ENCODE results near the gene NRXN3. TPM values are rescaled to one million over a fixed set of nuclear protein-coding genes. Genes with fewer than 3 reads are reported as not detected.

Gene NRXN3
- total RNA-seq, 1 experiment from 2014 or later: not detected

DNA sequence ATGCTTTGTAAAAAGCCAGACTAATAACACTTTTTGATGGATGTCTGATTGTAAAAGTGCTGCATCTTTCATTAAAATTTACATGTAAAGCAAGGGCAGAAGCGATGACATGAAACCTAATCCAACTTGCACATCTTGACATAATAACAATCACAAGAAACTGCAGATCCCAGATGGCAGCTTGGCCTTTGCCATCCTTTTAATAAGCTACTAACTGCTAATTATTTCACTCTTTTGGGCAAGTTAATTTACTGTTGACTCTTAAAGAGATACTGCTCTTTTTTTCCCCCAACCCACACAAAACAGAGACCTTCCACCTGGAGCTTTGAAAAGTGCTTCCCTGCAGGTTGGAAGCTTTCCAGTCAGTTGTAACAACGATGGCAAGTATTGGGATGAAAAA, 137.5 kb downstream of the NRXN3 start:
- Histone ChIP-seq H3K27me3 (ENCODE audit: control insufficient read depth, insufficient read depth, low read length) (no peaks in the 10 kb centered on the region; the same call in 1 of the 2 replicates), H3K27ac (ENCODE audit: low read length) (no peak overlapping the region), H3K4me3 (ENCODE audit: low read depth in 2 of 2, low read length in 2 of 2) (no peak overlapping the region), H3K9me3 (ENCODE audit: control insufficient read depth, insufficient read depth, low read depth, low read length) (no peaks in the 10 kb centered on the region), H3K4me1 (ENCODE audit: control insufficient read depth, insufficient read depth, low read length) (no peaks in the 10 kb centered on the region), H3K36me3 (ENCODE audit: control insufficient read depth, insufficient read depth, low read length) (no peaks in the 10 kb centered on the region)
- intact Hi-C loops (cut with micrococcal nuclease; ENCODE audit: unreplicated experiment) (no loop called here), in situ Hi-C loops (cut with HindIII; ENCODE audit: low pct_unique_long_range_greater_than_20kb, low sequenced_read_pairs) (no loop called here)
- TF ChIP-seq TCF7L2 (IDR thresholded peaks at IDR 0.05; ENCODE audit: low read depth, low read length) (no peak), SIN3A (IDR thresholded peaks at IDR 0.05; ENCODE audit: borderline replicate concordance, insufficient read depth, low read depth, low read length) (no peak), POLR2AphosphoS5 (IDR thresholded peaks at IDR 0.05; ENCODE audit: low read depth, low read length) (no peak)
- TF ChIP-seq, protein P1, sequence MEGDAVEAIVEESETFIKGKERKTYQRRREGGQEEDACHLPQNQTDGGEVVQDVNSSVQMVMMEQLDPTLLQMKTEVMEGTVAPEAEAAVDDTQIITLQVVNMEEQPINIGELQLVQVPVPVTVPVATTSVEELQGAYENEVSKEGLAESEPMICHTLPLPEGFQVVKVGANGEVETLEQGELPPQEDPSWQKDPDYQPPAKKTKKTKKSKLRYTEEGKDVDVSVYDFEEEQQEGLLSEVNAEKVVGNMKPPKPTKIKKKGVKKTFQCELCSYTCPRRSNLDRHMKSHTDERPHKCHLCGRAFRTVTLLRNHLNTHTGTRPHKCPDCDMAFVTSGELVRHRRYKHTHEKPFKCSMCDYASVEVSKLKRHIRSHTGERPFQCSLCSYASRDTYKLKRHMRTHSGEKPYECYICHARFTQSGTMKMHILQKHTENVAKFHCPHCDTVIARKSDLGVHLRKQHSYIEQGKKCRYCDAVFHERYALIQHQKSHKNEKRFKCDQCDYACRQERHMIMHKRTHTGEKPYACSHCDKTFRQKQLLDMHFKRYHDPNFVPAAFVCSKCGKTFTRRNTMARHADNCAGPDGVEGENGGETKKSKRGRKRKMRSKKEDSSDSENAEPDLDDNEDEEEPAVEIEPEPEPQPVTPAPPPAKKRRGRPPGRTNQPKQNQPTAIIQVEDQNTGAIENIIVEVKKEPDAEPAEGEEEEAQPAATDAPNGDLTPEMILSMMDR (IDR thresholded peaks at IDR 0.05): no peak
- TF ChIP-seq, protein P2, sequence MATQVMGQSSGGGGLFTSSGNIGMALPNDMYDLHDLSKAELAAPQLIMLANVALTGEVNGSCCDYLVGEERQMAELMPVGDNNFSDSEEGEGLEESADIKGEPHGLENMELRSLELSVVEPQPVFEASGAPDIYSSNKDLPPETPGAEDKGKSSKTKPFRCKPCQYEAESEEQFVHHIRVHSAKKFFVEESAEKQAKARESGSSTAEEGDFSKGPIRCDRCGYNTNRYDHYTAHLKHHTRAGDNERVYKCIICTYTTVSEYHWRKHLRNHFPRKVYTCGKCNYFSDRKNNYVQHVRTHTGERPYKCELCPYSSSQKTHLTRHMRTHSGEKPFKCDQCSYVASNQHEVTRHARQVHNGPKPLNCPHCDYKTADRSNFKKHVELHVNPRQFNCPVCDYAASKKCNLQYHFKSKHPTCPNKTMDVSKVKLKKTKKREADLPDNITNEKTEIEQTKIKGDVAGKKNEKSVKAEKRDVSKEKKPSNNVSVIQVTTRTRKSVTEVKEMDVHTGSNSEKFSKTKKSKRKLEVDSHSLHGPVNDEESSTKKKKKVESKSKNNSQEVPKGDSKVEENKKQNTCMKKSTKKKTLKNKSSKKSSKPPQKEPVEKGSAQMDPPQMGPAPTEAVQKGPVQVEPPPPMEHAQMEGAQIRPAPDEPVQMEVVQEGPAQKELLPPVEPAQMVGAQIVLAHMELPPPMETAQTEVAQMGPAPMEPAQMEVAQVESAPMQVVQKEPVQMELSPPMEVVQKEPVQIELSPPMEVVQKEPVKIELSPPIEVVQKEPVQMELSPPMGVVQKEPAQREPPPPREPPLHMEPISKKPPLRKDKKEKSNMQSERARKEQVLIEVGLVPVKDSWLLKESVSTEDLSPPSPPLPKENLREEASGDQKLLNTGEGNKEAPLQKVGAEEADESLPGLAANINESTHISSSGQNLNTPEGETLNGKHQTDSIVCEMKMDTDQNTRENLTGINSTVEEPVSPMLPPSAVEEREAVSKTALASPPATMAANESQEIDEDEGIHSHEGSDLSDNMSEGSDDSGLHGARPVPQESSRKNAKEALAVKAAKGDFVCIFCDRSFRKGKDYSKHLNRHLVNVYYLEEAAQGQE (IDR thresholded peaks at IDR 0.05; ENCODE audit: insufficient read depth in 1 of 2, low read depth in 2 of 2, low read length in 1 of 2): no peak
- DNase-seq (ENCODE audit: low read depth, low spot score) (no peak), ATAC-seq (no peak)
- ChIA-PET CTCF (no interaction called here), POLR2A (no interaction called here)
- no TSS peak for BruUV-seq (replicated peaks)

- in situ Hi-C loops (cut with HindIII; ENCODE audit: low pct_unique_long_range_greater_than_20kb, low sequenced_read_pairs): no loop called here
- POLR2A ChIA-PET: no interaction called here
Measured at GRCh38 chr14:78308079-78308478, 137.9 kb downstream of the NRXN3 start.

More at GRCh38 chr14:78308079-78308478, 137.9 kb downstream of the NRXN3 start:
- BruUV-seq (replicated peaks): no TSS peak
- ATAC-seq: no peak
- Histone ChIP-seq H3K4me3 (ENCODE audit: low read depth in 2 of 2, low read length in 2 of 2) (no peak overlapping the region), H3K9me3 (ENCODE audit: control insufficient read depth, insufficient read depth, low read depth, low read length) (no peaks in the 10 kb centered on the region), H3K36me3 (ENCODE audit: control insufficient read depth, insufficient read depth, low read length) (no peaks in the 10 kb centered on the region), H3K27me3 (ENCODE audit: control insufficient read depth, insufficient read depth, low read length) (no peaks in the 10 kb centered on the region; the same call in 1 of the 2 replicates), H3K27ac (ENCODE audit: low read length) (no peak overlapping the region), H3K4me1 (ENCODE audit: control insufficient read depth, insufficient read depth, low read length) (no peaks in the 10 kb centered on the region)
- TF ChIP-seq POLR2AphosphoS5 (IDR thresholded peaks at IDR 0.05; ENCODE audit: low read depth, low read length): no peak
- TF ChIP-seq, protein P1 (IDR thresholded peaks at IDR 0.05): no peak
- no peak for TF ChIP-seq SIN3A (IDR thresholded peaks at IDR 0.05; ENCODE audit: borderline replicate concordance, insufficient read depth, low read depth, low read length)
- TF ChIP-seq, protein P2 (IDR thresholded peaks at IDR 0.05; ENCODE audit: insufficient read depth in 1 of 2, low read depth in 2 of 2, low read length in 1 of 2): no peak
- intact Hi-C loops (cut with micrococcal nuclease; ENCODE audit: unreplicated experiment): no loop called here
- CTCF ChIA-PET: no interaction called here
- no peak for DNase-seq (ENCODE audit: low read depth, low spot score)

Data from Panc1 (cell line).